Measurements from ENCODE around the gene CDC14B.

DNA sequence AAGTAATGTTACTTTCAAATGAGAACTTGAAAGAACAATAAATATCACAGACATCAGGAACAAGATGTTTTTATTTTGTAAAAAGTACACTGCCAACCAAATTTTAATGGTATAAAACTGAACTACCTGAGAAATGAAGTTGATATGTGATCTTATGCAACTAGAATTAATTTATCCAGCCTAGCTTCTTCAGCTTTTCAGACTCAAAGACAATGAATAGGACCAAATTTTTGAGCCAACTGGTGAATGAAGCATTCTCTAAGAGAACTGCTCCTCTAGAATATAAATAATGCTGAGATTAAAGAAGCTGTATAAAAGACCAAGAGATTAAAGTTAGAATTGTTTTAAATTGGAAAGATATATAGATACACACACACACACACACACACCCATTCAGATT is 9.9 kb downstream of the CDC14B start:
- TF ChIP-seq POLR2AphosphoS5 (IDR thresholded peaks at IDR 0.05; ENCODE audit: low read depth, low read length) (no peak), SIN3A (IDR thresholded peaks at IDR 0.05; ENCODE audit: borderline replicate concordance, insufficient read depth, low read length) (no peak), TAF1 (IDR thresholded peaks at IDR 0.05; ENCODE audit: borderline replicate concordance, insufficient read depth, low read length) (no peak), FOXP2 (optimal IDR thresholded peaks at IDR 0.05; ENCODE audit: borderline replicate concordance, extremely low read depth, extremely low read length, insufficient read depth) (no peak)
- TF ChIP-seq, protein P1, sequence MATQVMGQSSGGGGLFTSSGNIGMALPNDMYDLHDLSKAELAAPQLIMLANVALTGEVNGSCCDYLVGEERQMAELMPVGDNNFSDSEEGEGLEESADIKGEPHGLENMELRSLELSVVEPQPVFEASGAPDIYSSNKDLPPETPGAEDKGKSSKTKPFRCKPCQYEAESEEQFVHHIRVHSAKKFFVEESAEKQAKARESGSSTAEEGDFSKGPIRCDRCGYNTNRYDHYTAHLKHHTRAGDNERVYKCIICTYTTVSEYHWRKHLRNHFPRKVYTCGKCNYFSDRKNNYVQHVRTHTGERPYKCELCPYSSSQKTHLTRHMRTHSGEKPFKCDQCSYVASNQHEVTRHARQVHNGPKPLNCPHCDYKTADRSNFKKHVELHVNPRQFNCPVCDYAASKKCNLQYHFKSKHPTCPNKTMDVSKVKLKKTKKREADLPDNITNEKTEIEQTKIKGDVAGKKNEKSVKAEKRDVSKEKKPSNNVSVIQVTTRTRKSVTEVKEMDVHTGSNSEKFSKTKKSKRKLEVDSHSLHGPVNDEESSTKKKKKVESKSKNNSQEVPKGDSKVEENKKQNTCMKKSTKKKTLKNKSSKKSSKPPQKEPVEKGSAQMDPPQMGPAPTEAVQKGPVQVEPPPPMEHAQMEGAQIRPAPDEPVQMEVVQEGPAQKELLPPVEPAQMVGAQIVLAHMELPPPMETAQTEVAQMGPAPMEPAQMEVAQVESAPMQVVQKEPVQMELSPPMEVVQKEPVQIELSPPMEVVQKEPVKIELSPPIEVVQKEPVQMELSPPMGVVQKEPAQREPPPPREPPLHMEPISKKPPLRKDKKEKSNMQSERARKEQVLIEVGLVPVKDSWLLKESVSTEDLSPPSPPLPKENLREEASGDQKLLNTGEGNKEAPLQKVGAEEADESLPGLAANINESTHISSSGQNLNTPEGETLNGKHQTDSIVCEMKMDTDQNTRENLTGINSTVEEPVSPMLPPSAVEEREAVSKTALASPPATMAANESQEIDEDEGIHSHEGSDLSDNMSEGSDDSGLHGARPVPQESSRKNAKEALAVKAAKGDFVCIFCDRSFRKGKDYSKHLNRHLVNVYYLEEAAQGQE (IDR thresholded peaks at IDR 0.05; ENCODE audit: insufficient read depth in 1 of 2, low read depth in 2 of 2, low read length in 2 of 2): no peak
